ENCODE measurements around the gene UGT1A3. TPM values are rescaled to one million over a fixed set of nuclear protein-coding genes. Genes with fewer than 3 reads are reported as not detected.
"Not testable (repeated sequence)": the region's sequence is repeated elsewhere in the genome, so short reads cannot be mapped to it uniquely, and the experiment has no call there.

The UGT1A3 gene
- total and polyA plus RNA-seq, 7 experiments from 2014 or later: not detected

- CTCF ChIA-PET: no interaction called here
- Mint-ChIP-seq H3K4me3 (no peak overlapping the region), H3K27ac (no peak overlapping the region), H3K9me3 (no peaks in the 10 kb centered on the region), H3K27me3 (peaks cover 15 to 46% (median 40%) of the 10 kb centered on the region in 5 donors), H3K36me3 (no peaks in the 10 kb centered on the region), H3K4me1 (peaks cover 0 to 5% (median 0%) of the 10 kb centered on the region in 7 donors)
- DNase-seq: no peak
- Histone ChIP-seq H3K4me1 (ENCODE audit: control insufficient read depth in 2 of 2, insufficient read depth in 2 of 2, low read length in 2 of 2) (no peaks in the 10 kb centered on the region), H3K27me3 (ENCODE audit: control insufficient read depth in 2 of 2, insufficient read depth in 2 of 2, low read length in 2 of 2) (peaks cover 0 to 3% of the 10 kb centered on the region in 2 donors), H3K4me3 (ENCODE audit: low read length) (no peak overlapping the region), H3K9me3 (ENCODE audit: control insufficient read depth in 2 of 3, low read length in 3 of 3) (no peaks in the 10 kb centered on the region), H3K36me3 (ENCODE audit: control insufficient read depth in 2 of 3, insufficient read depth in 3 of 3, low read length in 3 of 3) (no peaks in the 10 kb centered on the region), H3K27ac (ENCODE audit: low read depth, low read length) (no peak overlapping the region)
- POLR2A ChIA-PET: no interaction called here
- intact Hi-C loops (cut with micrococcal nuclease): loop anchor here in 1 of 2 donors (5.0 kb wide), 4 partner anchors 311 to 861 kb away; partner anchors contain the start of gene ATG16L1
- no peak for ATAC-seq
Observed at GRCh38 chr2:233713262-233713615, 15.6 kb upstream of the UGT1A3 start.

GRCh38 chr2:233714121-233714520 lies 14.7 kb upstream of the UGT1A3 start:
- Mint-ChIP-seq H3K4me3 (no peak overlapping the region), H3K36me3 (no peaks in the 10 kb centered on the region), H3K27me3 (peaks cover 15 to 50% (median 45%) of the 10 kb centered on the region in 5 donors), H3K27ac (no peak overlapping the region), H3K9me3 (no peaks in the 10 kb centered on the region), H3K4me1 (peaks cover 0 to 5% (median 0%) of the 10 kb centered on the region in 7 donors)
- CTCF ChIA-PET: no interaction called here
- no peak for DNase-seq
- Histone ChIP-seq H3K4me3 (ENCODE audit: low read length) (no peak overlapping the region), H3K4me1 (ENCODE audit: control insufficient read depth in 2 of 2, insufficient read depth in 2 of 2, low read length in 2 of 2) (no peaks in the 10 kb centered on the region), H3K9me3 (ENCODE audit: control insufficient read depth in 2 of 3, low read length in 3 of 3) (no peaks in the 10 kb centered on the region), H3K36me3 (ENCODE audit: control insufficient read depth in 2 of 3, insufficient read depth in 3 of 3, low read length in 3 of 3) (no peaks in the 10 kb centered on the region), H3K27ac (ENCODE audit: low read depth, low read length) (no peak overlapping the region), H3K27me3 (ENCODE audit: control insufficient read depth in 2 of 2, insufficient read depth in 2 of 2, low read length in 2 of 2) (peaks cover 0 to 3% of the 10 kb centered on the region in 2 donors)
- POLR2A ChIA-PET: no interaction called here
- intact Hi-C loops (cut with micrococcal nuclease): loop anchor here in 1 of 2 donors (5.0 kb wide), 4 partner anchors 312 to 862 kb away; partner anchors contain the start of gene ATG16L1
- no peak for ATAC-seq

GRCh38 chr2:233718552-233718951 lies 10.3 kb upstream of the UGT1A3 start, which contains the start of gene UGT1A4:
UGT1A4 (plus strand) TSS chr2:233718736; CDS start chr2:233718821, 85 bp downstream.
- no peak within 1 kb of the TSS for H3K27ac ChIP-seq (ENCODE audit: low read depth, low read length)
- no peak within 1 kb of the TSS for H3K27ac Mint-ChIP-seq
- ChIA-PET CTCF (no interaction called here), POLR2A (no interaction called here)
- H3K36me3 Mint-ChIP-seq: no peaks in the 10 kb centered on the region
- H3K27me3 Mint-ChIP-seq: peaks cover 11 to 52% (median 39%) of the 10 kb centered on the region in 5 donors
- no peak for DNase-seq
- H3K4me3 ChIP-seq (ENCODE audit: low read length): no peak within 1 kb of the TSS
- no peak for ATAC-seq
- intact Hi-C loops (cut with micrococcal nuclease): no loop called here
- no peaks in the 10 kb centered on the region for H3K36me3 ChIP-seq (ENCODE audit: control insufficient read depth in 2 of 3, insufficient read depth in 3 of 3, low read length in 3 of 3)
- peaks cover 0 to 3% of the 10 kb centered on the region in 2 donors for H3K27me3 ChIP-seq (ENCODE audit: control insufficient read depth in 2 of 2, insufficient read depth in 2 of 2, low read length in 2 of 2)
- no peaks in the 10 kb centered on the region for H3K9me3 Mint-ChIP-seq
- H3K4me3 Mint-ChIP-seq: no peak within 1 kb of the TSS
- no peaks in the 10 kb centered on the region for H3K9me3 ChIP-seq (ENCODE audit: control insufficient read depth in 2 of 3, low read length in 3 of 3)
- no peaks in the 10 kb centered on the region for H3K4me1 ChIP-seq (ENCODE audit: control insufficient read depth in 2 of 2, insufficient read depth in 2 of 2, low read length in 2 of 2)
- peaks cover 0 to 5% (median 0%) of the 10 kb centered on the region in 7 donors for H3K4me1 Mint-ChIP-seq

- H3K4me1 ChIP-seq (ENCODE audit: control insufficient read depth in 2 of 2, insufficient read depth in 2 of 2, low read length in 2 of 2); H3K9me3 Mint-ChIP-seq; DNase-seq; H3K27me3 ChIP-seq (ENCODE audit: control insufficient read depth in 2 of 2, insufficient read depth in 2 of 2, low read length in 2 of 2); ATAC-seq; H3K36me3 ChIP-seq (ENCODE audit: control insufficient read depth in 2 of 3, insufficient read depth in 3 of 3, low read length in 3 of 3); H3K4me1 Mint-ChIP-seq; H3K4me3 ChIP-seq (ENCODE audit: low read length); H3K4me3 Mint-ChIP-seq; H3K27ac Mint-ChIP-seq; POLR2A ChIA-PET; H3K9me3 ChIP-seq (ENCODE audit: control insufficient read depth in 2 of 3, low read length in 3 of 3); intact Hi-C loops (cut with micrococcal nuclease); H3K27ac ChIP-seq (ENCODE audit: low read depth, low read length): not testable (repeated sequence)
- H3K27me3 Mint-ChIP-seq: peaks cover 21 to 40% (median 31%) of the 10 kb centered on the region in 5 donors
- H3K36me3 Mint-ChIP-seq: peaks cover 0 to 11% (median 0%) of the 10 kb centered on the region in 5 donors
- CTCF ChIA-PET: interaction anchor here (0.6 kb wide), 1 partner anchor 1132 kb away, joined by 6 read pairs; no protein-coding TSS in a partner anchor
Observed at GRCh38 chr2:233736868-233737653, 8.2 kb downstream of the UGT1A3 start.

GRCh38 chr2:233740870-233741269 lies 12.0 kb downstream of the UGT1A3 start:
- ChIA-PET POLR2A (no interaction called here), CTCF (no interaction called here)
- Mint-ChIP-seq H3K36me3 (peaks cover 0 to 11% (median 0%) of the 10 kb centered on the region in 5 donors), H3K9me3 (peaks cover 0 to 10% (median 0%) of the 10 kb centered on the region in 11 donors), H3K4me1 (no peaks in the 10 kb centered on the region), H3K4me3 (no peak overlapping the region), H3K27me3 (peaks cover 17 to 25% (median 19%) of the 10 kb centered on the region in 5 donors), H3K27ac (no peak overlapping the region)
- H3K4me3 ChIP-seq (ENCODE audit: low read length): no peak overlapping the region
- no peaks in the 10 kb centered on the region for H3K36me3 ChIP-seq (ENCODE audit: control insufficient read depth in 2 of 3, insufficient read depth in 3 of 3, low read length in 3 of 3)
- no peaks in the 10 kb centered on the region for H3K27me3 ChIP-seq (ENCODE audit: control insufficient read depth in 2 of 2, insufficient read depth in 2 of 2, low read length in 2 of 2)
- no peak overlapping the region for H3K27ac ChIP-seq (ENCODE audit: low read depth, low read length)
- no peaks in the 10 kb centered on the region for H3K4me1 ChIP-seq (ENCODE audit: control insufficient read depth in 2 of 2, insufficient read depth in 2 of 2, low read length in 2 of 2)
- ATAC-seq (no peak), DNase-seq (no peak)
- intact Hi-C loops (cut with micrococcal nuclease): no loop called here
- H3K9me3 ChIP-seq (ENCODE audit: control insufficient read depth in 2 of 3, low read length in 3 of 3): no peaks in the 10 kb centered on the region

- Mint-ChIP-seq H3K27me3 (peaks cover 11 to 28% (median 20%) of the 10 kb centered on the region in 5 donors), H3K4me3 (no peak overlapping the region), H3K27ac (no peak overlapping the region), H3K36me3 (no peaks in the 10 kb centered on the region), H3K4me1 (no peaks in the 10 kb centered on the region), H3K9me3 (no peaks in the 10 kb centered on the region)
- POLR2A ChIA-PET: no interaction called here
- H3K27ac ChIP-seq (ENCODE audit: low read depth, low read length): no peak overlapping the region
- no peaks in the 10 kb centered on the region for H3K9me3 ChIP-seq (ENCODE audit: control insufficient read depth in 2 of 3, low read length in 3 of 3)
- CTCF ChIA-PET: no interaction called here
- no peak for ATAC-seq
- H3K4me1 ChIP-seq (ENCODE audit: control insufficient read depth in 2 of 2, insufficient read depth in 2 of 2, low read length in 2 of 2): no peaks in the 10 kb centered on the region
- no peak for DNase-seq
- intact Hi-C loops (cut with micrococcal nuclease): no loop called here
- H3K4me3 ChIP-seq (ENCODE audit: low read length): no peak overlapping the region
- no peaks in the 10 kb centered on the region for H3K36me3 ChIP-seq (ENCODE audit: control insufficient read depth in 2 of 3, insufficient read depth in 3 of 3, low read length in 3 of 3)
- H3K27me3 ChIP-seq (ENCODE audit: control insufficient read depth in 2 of 2, insufficient read depth in 2 of 2, low read length in 2 of 2): no peaks in the 10 kb centered on the region
Observed at GRCh38 chr2:233743464-233744259, 14.8 kb downstream of the UGT1A3 start.

Measured in naive thymus-derived CD4-positive, alpha-beta T cell (primary cell).